ENCODE results near the gene ZEB2.

Gene ZEB2

DNA sequence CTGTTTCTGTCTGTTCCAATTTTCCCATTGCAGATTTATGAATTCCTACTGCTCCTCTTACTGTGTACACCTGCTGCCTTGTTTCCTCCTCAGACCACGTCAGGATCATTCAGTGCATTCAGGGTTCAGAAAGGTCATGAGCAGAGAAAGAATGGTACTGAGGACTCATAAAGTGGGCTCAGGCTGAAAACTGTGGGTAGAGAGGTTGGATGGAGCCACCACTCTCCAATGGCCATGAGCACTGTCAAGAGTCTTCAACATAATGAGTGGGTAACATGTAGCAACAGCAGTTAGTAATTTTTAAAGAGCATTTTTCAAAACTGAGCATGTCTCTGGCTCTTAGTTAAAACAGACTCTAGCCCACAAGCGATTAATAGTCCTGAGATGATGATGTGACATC lies 138.2 kb downstream of the ZEB2 start:
- TF ChIP-seq, protein P1, sequence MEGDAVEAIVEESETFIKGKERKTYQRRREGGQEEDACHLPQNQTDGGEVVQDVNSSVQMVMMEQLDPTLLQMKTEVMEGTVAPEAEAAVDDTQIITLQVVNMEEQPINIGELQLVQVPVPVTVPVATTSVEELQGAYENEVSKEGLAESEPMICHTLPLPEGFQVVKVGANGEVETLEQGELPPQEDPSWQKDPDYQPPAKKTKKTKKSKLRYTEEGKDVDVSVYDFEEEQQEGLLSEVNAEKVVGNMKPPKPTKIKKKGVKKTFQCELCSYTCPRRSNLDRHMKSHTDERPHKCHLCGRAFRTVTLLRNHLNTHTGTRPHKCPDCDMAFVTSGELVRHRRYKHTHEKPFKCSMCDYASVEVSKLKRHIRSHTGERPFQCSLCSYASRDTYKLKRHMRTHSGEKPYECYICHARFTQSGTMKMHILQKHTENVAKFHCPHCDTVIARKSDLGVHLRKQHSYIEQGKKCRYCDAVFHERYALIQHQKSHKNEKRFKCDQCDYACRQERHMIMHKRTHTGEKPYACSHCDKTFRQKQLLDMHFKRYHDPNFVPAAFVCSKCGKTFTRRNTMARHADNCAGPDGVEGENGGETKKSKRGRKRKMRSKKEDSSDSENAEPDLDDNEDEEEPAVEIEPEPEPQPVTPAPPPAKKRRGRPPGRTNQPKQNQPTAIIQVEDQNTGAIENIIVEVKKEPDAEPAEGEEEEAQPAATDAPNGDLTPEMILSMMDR (IDR thresholded peaks at IDR 0.05; ENCODE audit: low read depth, low read length) = no peak
- no peak for DNase-seq (ENCODE audit: extremely low read depth, low read depth)

- TF ChIP-seq, protein P1 (IDR thresholded peaks at IDR 0.05; ENCODE audit: low read depth, low read length) = no peak
- no peak for DNase-seq (ENCODE audit: extremely low read depth, low read depth)
These were observed 140.0 kb downstream of the ZEB2 start for GRCh38 chr2:144379851-144380311.

GRCh38 chr2:144378551-144378950 lies 141.4 kb downstream of the ZEB2 start:
- no peak for DNase-seq (ENCODE audit: extremely low read depth, low read depth)
- TF ChIP-seq, protein P1 (IDR thresholded peaks at IDR 0.05; ENCODE audit: low read depth, low read length) = no peak

- DNase-seq (ENCODE audit: extremely low read depth, low read depth) = no peak
- TF ChIP-seq, protein P1 (IDR thresholded peaks at IDR 0.05; ENCODE audit: low read depth, low read length) = no peak
These were observed 142.0 kb downstream of the ZEB2 start for GRCh38 chr2:144377914-144378313.

DNA sequence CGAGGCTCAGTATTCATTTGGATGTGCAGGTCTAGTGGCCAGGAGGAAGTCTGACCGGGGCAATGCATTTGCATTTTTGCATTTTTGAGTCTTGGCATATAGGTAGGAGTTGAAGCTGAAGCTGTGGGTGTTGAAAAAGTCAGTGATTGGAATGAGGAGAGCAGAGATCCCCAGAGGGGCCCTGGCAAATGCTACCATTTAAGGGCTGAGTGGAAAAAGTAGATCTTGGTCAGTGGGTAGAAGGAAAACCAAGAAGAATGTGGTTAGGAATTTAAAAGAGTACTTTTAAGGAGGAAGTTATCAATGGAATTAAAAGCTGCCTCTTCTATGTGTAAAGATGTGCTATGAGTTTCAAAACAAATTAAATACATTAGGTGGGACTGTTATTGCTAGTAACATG lies 143.0 kb downstream of the ZEB2 start:
- DNase-seq (ENCODE audit: extremely low read depth, low read depth) = no peak
- TF ChIP-seq, protein P1 (IDR thresholded peaks at IDR 0.05; ENCODE audit: low read depth, low read length) = no peak

DNA sequence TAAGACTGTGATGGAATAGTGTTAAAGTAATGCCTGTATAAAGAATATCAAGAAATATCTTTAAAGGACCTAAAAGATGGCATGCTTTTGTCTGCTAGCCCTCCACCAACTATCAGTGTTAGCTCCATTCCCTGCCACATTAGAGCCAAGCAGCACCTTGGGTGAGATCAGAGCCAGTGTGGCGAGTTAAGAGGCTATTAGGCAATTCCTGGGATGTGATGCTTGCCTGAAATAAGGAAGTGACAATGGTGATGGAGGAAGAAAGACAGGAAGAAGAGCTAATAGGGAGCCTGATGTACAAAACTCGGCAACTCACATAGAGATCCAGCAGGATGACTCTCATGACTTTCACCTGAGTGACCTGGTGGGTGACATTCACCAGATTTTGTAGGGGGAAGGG lies 143.5 kb downstream of the ZEB2 start:
- DNase-seq (ENCODE audit: extremely low read depth, low read depth) = no peak
- TF ChIP-seq, protein P1 (IDR thresholded peaks at IDR 0.05; ENCODE audit: low read depth, low read length) = no peak

- no peak for DNase-seq (ENCODE audit: extremely low read depth, low read depth)
- TF ChIP-seq, protein P1 (IDR thresholded peaks at IDR 0.05; ENCODE audit: low read depth, low read length) = no peak
These were observed 145.7 kb downstream of the ZEB2 start for GRCh38 chr2:144374163-144374661.

All from AG09319 (cell line).